Measurements from ENCODE around the gene TRMT10A. TPM values are rescaled to one million over a fixed set of nuclear protein-coding genes. Genes with fewer than 3 reads are reported as not detected.

TRMT10A gene
- total RNA-seq, 1 experiment from 2014 or later, result 4.6 TPM

GRCh38 chr4:99552872-99553271 lies 11.0 kb downstream of the TRMT10A start:
- Histone ChIP-seq H3K27me3 (ENCODE audit: insufficient read depth, low read length) (no peaks in the 10 kb centered on the region), H3K4ac (ENCODE audit: low read depth, low read length) (no peak overlapping the region), H2BK120ac (ENCODE audit: low read depth, low read length, poor library complexity, severe bottlenecking) (no peak overlapping the region), H2AK5ac (ENCODE audit: insufficient read length, low read length) (no peak overlapping the region), H3K79me2 (ENCODE audit: insufficient read depth, low read length) (no peaks in the 10 kb centered on the region), H3K4me1 (ENCODE audit: insufficient read depth, low read length) (no peaks in the 10 kb centered on the region), H3K56ac (ENCODE audit: insufficient read length, low read depth, low read length) (no peak overlapping the region), H4K5ac (ENCODE audit: insufficient read length, low read depth, low read length) (no peak overlapping the region), H3K23me2 (ENCODE audit: insufficient read length, low read depth, low read length, poor library complexity, severe bottlenecking) (no peaks in the 10 kb centered on the region), H3K23ac (ENCODE audit: insufficient read length, low read depth, low read length) (no peak overlapping the region), H3K9me3 (ENCODE audit: control insufficient read depth, low read depth, low read length) (no peaks in the 10 kb centered on the region), H4K8ac (replicated peaks; ENCODE audit: insufficient read length, low read depth, low read length) (no peak overlapping the region), H4K20me1 (ENCODE audit: control insufficient read depth, insufficient read depth, insufficient read length) (no peaks in the 10 kb centered on the region), H3K9ac (ENCODE audit: extremely low read depth, insufficient read length, low read length) (no peak overlapping the region), H2AFZ (ENCODE audit: low read length) (no peak overlapping the region), H2BK15ac (ENCODE audit: low read depth, low read length) (no peak overlapping the region), H4K91ac (ENCODE audit: insufficient read length, low read depth, low read length) (no peak overlapping the region), H3K4me2 (ENCODE audit: insufficient read depth, insufficient read length, low read length) (no peak overlapping the region), H2BK20ac (ENCODE audit: low read depth, low read length, poor library complexity, severe bottlenecking) (no peak overlapping the region), H3K18ac (ENCODE audit: insufficient read length, low read depth, low read length) (no peak overlapping the region), H2BK5ac (ENCODE audit: insufficient read length, low read length) (no peak overlapping the region), H3K27ac (ENCODE audit: insufficient read length, low read depth, low read length) (no peak overlapping the region), H3K79me1 (ENCODE audit: insufficient read depth, low read depth, low read length, poor library complexity, severe bottlenecking) (no peaks in the 10 kb centered on the region), H3T11ph (ENCODE audit: low read length) (no peak overlapping the region), H2BK12ac (ENCODE audit: insufficient read length, low read depth, low read length) (no peak overlapping the region), H3K14ac (ENCODE audit: insufficient read depth, low read length) (no peak overlapping the region)
- no peak for TF ChIP-seq CTCF (conservative IDR thresholded peaks at IDR 0.05)
- Mint-ChIP-seq H3K4me1 (peaks cover 0 to 5% of the 10 kb centered on the region in 2 experiments; a peak in 2 of 4 replicates), H3K9me3 (no peaks in the 10 kb centered on the region), H3K36me3 (ENCODE audit: insufficient read depth in 1 of 3, low read depth in 3 of 3) (no peaks in the 10 kb centered on the region), H3K4me3 (no peak overlapping the region), H3K27me3 (ENCODE audit: low read depth) (no peaks in the 10 kb centered on the region), H3K27ac (no peak overlapping the region)
- WGBS (ENCODE audit: extremely low coverage, insufficient read length, low lambda C conversion rate), result no CpG with 5 or more reads among the region's 2 CpGs
- DNase-seq, result no peak

Data from H9 (cell line).